Activated CD4-positive, CD25-positive, alpha-beta regulatory T cell treated with anti-CD3 and anti-CD28 coated beads, Interleukin-2, amount 50 U/mL, for 72 hours (primary cell): ENCODE results near the gene KCNJ6.

Experiments used
- DNase-seq: peaks from one replicate; pipeline ENCODE4 v3.0.0; 2021

Gene KCNJ6

GRCh38 chr21:37711836-37712568, 204.3 kb downstream of the KCNJ6 start:
- peak; percentile 45 for DNase-seq

DNA sequence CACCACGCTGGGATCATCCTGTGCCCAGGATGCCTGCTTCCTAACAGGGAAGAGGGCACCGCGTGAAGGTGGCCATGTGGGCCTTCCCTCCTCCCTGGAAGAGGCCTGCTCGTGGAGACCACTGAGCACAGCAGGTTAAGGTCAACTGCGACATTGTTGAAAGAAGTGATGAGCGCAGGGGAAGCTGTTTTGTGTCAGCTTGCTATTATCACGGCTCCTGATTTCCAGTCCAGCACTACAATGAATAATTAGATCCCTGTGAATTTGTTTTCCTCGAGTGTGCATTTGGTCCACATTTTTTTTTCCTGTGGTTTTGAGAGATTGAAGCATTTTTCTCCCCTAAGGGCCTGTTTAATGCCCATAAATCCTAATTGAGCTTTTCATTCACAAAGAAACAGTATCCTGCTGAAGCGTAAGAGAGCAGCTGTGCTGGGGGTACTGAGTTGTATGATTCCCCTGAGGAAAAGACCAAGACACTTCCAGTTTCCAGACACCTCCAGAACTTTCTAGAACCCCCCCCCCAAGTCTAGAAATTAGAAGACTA, 204.9 kb downstream of the KCNJ6 start:
- no peak for DNase-seq

GRCh38 chr21:37710546-37711285, 205.5 kb downstream of the KCNJ6 start:
- DNase-seq = no peak

DNA sequence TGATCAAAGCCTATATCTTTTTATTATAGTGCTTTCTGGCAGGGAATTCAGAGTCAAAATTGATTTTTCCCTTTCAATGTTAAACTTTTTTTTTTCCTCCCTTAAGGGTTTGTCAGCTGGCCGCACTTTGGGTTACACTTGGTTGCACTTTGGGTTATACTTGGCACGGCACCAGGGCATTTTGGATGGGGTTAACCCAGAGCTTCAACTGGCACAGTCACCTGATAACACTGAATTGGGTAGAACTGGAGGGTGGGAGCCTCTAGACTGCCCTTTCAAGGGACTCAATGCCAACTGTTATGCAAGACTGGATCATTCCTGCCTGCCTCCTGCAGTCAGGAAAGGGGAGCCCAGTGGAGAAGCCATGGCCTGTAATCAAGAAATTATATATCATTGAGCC, 211.5 kb downstream of the KCNJ6 start:
- no peak for DNase-seq

- DNase-seq = no peak
These were observed 214.0 kb downstream of the KCNJ6 start for GRCh38 chr21:37702241-37702640.

DNA sequence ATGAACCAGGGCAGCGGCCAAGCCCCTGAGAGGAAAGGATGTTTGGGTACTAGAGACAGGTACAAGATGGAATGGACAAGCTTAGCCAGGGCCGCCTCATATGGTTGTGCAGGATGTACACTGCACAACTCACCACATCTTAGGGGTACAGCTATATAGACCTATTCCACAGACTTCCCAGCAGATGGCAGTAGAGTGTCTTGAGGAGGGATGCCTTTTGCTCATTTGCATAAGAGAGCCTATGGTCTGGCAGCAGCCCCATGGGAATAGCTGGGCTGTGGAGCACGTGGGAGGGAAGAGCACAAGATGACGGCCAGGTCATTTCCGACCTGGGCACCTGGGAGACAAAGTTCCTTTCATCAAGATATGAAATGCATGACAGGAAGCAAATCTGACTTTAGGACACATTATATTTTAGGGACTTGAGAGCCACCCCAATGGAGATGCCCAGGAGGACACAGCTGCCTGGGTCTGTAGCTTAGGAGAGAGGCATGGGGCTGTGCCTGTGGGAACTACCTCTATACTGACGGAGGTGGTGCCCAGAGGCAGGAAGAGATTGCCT, 215.5 kb downstream of the KCNJ6 start:
- no peak for DNase-seq

- no peak for DNase-seq
These were observed 217.1 kb downstream of the KCNJ6 start for GRCh38 chr21:37699024-37699775.

GRCh38 chr21:37696936-37697335, 219.3 kb downstream of the KCNJ6 start:
- DNase-seq = no peak

- no peak for DNase-seq
These were observed 221.1 kb downstream of the KCNJ6 start for GRCh38 chr21:37695111-37695510.

DNA sequence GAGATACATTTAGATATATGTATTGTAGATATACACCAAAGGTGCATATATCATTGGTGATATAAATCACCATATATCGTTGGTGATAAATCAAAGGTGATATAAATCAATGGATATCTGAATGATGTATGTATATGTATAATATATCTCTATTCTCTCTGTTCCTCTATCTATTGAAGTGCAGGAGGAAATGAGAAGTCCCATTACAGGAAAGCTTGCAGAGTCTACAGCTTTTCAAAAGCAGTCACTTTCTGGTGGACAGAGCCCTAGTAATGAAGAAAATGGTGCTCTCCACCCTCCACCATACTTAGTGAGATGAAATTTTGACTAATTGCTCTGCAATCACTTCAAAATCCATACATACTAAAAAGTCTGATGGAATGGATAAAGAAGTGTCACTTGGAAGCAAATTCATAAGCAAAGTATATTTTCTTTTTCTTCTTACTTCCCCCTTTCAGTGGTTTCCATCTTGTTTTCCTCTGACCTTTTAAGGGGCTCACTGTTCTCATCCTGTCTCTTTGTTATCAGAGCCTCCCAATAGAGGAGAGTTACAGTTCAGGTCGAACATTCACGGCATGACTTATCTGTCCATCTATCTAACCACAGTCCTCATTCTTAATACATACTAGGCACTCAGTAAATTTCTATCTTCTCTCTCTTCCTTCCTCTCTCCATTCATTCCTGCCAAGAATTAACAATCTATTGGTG, 227.2 kb downstream of the KCNJ6 start:
- DNase-seq = no peak

- no peak for DNase-seq
These were observed 229.1 kb downstream of the KCNJ6 start for GRCh38 chr21:37686991-37687810.

- no peak for DNase-seq
These were observed 231.7 kb downstream of the KCNJ6 start for GRCh38 chr21:37684547-37684946.

GRCh38 chr21:37684115-37684493, 232.2 kb downstream of the KCNJ6 start:
- no peak for DNase-seq

GRCh38 chr21:37683396-37684114, 232.7 kb downstream of the KCNJ6 start:
- DNase-seq = no peak

GRCh38 chr21:37682966-37683365, 233.3 kb downstream of the KCNJ6 start:
- DNase-seq = no peak

DNA sequence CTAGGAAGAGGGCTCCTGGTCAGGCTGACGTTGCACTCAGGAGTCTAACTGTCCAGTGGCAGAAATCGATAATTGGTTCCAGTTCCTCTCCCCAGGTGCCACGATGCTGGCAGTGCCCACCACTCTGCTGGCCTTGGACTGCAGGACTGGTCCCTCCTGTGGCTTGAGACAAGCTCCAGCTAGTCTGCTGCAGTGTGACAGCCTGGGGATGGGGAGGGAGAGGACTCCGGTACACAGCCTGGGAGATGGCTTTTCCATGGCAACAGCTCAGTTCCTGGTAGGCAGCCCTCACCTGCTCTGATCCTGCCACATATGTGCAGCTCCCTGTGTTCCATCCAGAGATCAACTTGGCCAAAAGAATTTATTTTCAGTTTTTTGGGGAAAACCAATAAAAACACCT, 239.3 kb downstream of the KCNJ6 start:
- no peak for DNase-seq

GRCh38 chr21:37675202-37675801, 241.0 kb downstream of the KCNJ6 start:
- peak; percentile 69 for DNase-seq

DNA sequence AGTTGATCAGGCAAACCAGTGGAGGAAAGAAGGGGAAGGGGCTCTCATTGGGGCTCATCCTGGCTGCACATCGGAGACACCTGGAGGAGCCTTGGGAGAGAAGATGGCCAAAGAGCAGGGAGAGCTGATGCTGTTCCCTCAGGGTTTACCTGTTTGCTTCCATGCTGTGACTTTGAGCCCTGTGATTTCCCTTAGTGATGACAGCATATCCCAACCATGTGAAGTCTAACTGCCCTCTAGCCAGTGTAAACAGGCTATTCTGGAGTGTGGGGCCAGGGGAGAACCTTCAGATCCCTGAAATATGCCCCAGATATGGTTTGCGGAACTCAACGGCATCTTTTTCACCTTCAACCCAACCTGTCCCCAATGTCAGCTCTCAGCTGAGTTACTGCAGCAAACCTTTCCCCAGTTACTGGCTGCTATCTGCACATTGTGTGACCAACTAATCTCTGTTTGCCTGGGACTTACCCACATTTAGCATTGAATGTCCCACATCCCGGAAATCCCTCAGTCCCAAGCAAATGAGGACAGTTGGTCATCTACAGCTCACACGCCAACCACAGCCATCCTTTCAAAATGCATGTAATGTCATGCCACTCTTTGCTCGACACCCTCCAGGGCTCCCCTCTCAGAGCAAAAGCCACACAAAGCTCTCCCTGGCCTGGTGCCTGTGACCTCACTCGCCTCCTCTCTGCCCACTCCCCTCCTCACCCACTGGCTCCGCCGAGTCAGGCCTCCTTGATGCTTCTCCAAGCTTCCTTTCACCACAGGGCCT, 242.3 kb downstream of the KCNJ6 start:
- DNase-seq = no peak

GRCh38 chr21:37671381-37671780, 244.9 kb downstream of the KCNJ6 start:
- DNase-seq = no peak

GRCh38 chr21:37670883-37671282, 245.4 kb downstream of the KCNJ6 start:
- DNase-seq = no peak
